HG03097 (cell line): ENCODE results near the gene EDN3.
"Not testable (repeated sequence)": the region's sequence is repeated elsewhere in the genome, so short reads cannot be mapped to it uniquely, and the experiment has no call there.

Experiments used
- ATAC-seq: cut with Tn5 transposase; IDR thresholded peaks from one replicate; pipeline ENCODE4 v1.9.1; 2021; ENCODE audit not compliant: unreplicated experiment, low FRiP score

The EDN3 gene

GRCh38 chr20:59334651-59335300 lies 34.4 kb downstream of the EDN3 start:
- no peak for ATAC-seq

GRCh38 chr20:59335377-59335776 lies 35.0 kb downstream of the EDN3 start:
- ATAC-seq, result no peak

GRCh38 chr20:59336540-59336939 lies 36.1 kb downstream of the EDN3 start:
- ATAC-seq, result no peak

GRCh38 chr20:59338444-59338843 lies 38.0 kb downstream of the EDN3 start:
- not testable (repeated sequence) for ATAC-seq

- no peak for ATAC-seq
These were observed 39.9 kb downstream of the EDN3 start for GRCh38 chr20:59340201-59340885.

GRCh38 chr20:59341285-59342022 lies 41.0 kb downstream of the EDN3 start:
- ATAC-seq, result not testable (repeated sequence)

- no peak for ATAC-seq
These were observed 41.9 kb downstream of the EDN3 start for GRCh38 chr20:59342023-59342957.

- no peak for ATAC-seq
These were observed 45.6 kb downstream of the EDN3 start for GRCh38 chr20:59346061-59346460.

GRCh38 chr20:59349277-59349676 lies 48.9 kb downstream of the EDN3 start:
- ATAC-seq, result no peak

GRCh38 chr20:59350330-59351156 lies 50.1 kb downstream of the EDN3 start:
- no peak for ATAC-seq

GRCh38 chr20:59351157-59352040 lies 51.0 kb downstream of the EDN3 start:
- ATAC-seq, result no peak

- no peak for ATAC-seq
These were observed 52.1 kb downstream of the EDN3 start for GRCh38 chr20:59352541-59352940.

GRCh38 chr20:59352990-59353389 lies 52.6 kb downstream of the EDN3 start:
- ATAC-seq, result no peak

- no peak for ATAC-seq
These were observed 54.0 kb downstream of the EDN3 start for GRCh38 chr20:59354460-59354859.

GRCh38 chr20:59355242-59355641 lies 54.8 kb downstream of the EDN3 start:
- no peak for ATAC-seq

GRCh38 chr20:59356662-59357165 lies 56.3 kb downstream of the EDN3 start:
- no peak for ATAC-seq

GRCh38 chr20:59358793-59359192 lies 58.4 kb downstream of the EDN3 start:
- not testable (repeated sequence) for ATAC-seq

- no peak for ATAC-seq
These were observed 59.7 kb downstream of the EDN3 start for GRCh38 chr20:59359906-59360725.
